Activated T-cell treated with anti-CD3 and anti-CD28 coated beads, Interleukin-2, amount 50 U/mL, for 1 hour (primary cell): ENCODE results near the gene ESF1.
"Not testable (repeated sequence)": the region's sequence is repeated elsewhere in the genome, so short reads cannot be mapped to it uniquely, and the experiment has no call there.

Source experiments
- DNase-seq: peaks from one replicate; pipeline ENCODE4 v3.0.0-alpha.2; 2020

Gene ESF1

DNA sequence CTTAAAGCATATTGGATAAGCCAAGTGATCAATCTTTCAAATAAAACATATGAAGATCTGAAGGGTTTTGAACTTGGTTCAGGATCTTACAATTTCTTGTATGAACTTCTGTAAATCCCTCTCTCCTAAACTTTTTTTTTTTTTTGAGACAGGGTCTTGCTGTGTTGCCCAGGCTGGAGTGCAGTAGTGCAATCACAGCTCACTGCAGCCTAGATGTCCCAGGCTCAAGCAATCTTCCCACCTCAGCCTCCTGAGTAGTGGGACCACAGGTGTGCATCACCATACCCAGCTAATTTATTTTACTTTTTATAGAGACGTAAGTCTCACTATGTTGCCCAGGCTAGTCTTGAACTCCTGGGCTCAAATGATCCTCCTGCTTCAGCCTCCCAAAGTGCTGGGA, 46.5 kb downstream of the ESF1 start:
- DNase-seq: not testable (repeated sequence)

DNA sequence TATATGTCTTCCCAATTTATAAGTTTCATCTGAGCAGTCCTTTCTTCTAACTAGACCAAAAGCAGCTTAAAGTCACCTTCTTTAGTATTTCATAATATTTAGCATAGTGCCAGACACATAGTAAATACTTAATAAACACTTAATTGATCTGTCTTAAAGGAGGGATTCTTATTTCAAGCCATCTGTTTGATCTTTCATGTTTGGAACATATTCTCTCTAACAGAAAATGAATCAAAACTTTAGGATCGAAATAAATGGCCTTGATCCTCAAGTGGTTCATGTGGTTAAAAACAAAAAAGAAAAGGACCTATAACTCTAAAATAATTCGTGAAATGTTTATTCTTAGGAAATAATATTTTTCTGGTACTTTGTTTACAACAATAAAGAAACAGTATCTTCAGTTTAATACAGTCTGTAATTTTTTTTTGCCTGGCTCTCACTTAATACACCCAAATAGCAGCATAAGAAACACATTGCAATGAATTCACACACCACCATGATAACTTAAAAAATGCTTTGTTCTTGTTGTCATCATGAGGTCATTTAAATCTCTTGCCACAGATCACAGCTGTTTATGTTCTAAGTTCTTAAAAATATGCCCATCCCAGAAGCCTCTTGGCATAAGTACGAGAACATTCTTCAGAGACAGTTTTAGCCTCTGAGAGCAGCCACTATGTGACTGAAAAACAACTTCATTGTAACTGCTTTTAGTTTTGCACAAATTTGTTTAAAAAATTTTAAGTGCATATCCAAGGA, 48.1 kb downstream of the ESF1 start:
- no peak for DNase-seq

DNA sequence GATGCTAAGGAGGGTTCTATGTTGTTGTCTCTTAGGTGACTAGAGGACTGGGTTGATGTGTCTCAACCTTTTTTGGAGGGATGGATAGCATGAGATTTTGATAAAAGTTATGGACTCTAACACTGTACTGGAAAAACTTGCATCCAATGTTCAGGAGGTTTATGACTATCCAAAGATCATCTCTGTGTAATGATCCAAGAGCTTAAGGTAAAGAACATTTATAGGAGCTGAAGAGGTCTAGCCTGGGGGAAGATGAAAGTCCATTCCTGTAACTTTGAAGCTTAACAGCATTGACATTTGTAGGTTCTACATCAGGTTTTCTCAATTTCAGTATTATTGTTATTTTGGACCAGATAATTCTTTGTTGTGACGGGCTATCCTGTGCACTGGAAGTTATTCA, 48.9 kb downstream of the ESF1 start:
- no peak for DNase-seq

DNA sequence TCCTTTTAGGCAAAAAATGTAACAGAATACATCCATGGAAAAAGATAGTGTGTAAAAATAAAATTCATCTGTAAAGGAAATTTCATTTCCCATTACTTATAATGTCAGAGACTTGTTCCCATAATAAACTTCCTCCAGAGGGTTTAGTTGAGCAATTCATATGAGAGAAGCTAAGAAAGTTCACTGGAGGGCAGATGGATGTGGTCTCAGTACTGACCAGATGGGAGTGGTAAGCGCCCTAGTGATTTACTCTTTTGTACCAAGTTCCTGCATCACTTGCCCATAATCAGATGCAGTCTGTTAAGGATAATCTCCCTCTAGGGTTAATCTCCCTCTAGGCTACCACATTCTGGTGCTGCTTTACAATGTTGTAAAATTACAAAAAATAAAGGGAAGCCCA, 61.7 kb downstream of the ESF1 start:
- DNase-seq: no peak

DNA sequence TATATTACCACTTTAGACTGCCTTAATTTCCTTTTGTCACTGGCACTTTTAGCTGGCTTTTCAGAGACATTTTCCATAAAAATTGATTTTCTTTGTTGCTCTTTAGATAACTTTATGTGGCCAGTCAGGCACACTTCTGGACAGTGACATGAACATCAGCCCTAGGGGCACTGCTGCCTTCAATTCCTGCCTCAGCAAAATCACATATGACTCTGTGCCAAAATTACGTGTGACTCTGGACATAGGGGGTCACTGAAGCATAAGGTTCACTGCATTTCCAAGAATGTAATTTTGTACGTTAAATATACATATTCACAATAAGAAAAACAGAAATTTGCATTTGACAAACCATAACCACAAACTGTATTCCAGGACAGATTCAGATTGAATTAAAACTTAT, 66.5 kb downstream of the ESF1 start:
- no peak for DNase-seq

DNA sequence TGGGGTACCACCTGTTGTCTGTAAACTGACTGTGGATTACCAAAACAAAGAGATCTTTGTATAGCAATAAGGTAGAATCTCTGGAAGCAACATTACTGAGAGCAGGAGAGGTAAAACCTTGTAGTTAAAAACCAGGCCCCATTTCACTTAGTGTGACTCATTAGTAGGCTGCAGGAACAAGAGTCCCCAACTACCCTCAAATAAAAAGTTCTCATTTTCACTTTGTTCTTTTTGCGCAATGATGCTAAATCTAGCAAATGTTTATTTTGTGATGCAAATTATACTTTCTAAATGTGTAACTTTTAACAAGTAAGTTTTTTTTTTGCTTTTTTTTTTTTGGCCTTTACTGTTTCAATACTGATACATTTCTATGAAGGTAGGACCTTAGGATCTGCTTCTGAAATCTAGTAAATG, 67.1 kb downstream of the ESF1 start:
- DNase-seq: no peak

DNA sequence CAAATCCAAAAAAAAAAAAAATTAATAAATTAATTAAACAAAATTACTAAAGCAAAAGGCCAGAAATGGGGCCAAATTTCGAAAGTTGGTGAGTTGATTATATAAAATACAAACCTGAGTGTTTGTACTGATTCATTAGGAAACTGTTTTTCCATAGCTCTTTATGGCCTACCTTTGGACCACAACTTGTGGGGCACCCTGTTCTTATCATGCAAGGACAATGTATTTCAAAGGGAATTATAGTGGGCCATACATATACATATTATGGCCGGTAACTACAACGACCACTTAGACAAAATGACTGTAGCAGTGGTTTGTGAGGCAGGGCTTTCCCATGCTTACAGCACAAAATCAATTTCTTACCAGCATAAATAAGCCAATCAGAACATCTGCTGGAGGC, 69.5 kb downstream of the ESF1 start:
- DNase-seq: no peak

DNA sequence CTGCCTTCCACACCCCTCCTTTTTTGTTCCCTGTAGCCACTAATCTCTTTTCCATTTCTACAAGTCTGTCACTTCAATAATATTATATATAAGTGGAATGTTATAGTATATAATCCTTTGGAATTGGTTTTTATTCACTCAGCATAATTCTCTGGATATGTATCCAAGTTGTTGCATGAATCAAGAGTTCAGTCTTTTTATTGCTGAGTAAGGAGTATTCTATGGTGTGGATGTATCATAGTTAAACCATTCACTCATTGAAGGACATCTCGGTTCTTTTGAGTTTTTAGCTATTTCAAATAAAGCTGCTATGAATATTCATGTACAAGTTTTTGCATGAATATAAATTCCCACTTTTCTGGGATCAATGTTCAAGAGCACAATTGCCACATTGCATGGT, 76.5 kb downstream of the ESF1 start:
- DNase-seq: no peak

DNA sequence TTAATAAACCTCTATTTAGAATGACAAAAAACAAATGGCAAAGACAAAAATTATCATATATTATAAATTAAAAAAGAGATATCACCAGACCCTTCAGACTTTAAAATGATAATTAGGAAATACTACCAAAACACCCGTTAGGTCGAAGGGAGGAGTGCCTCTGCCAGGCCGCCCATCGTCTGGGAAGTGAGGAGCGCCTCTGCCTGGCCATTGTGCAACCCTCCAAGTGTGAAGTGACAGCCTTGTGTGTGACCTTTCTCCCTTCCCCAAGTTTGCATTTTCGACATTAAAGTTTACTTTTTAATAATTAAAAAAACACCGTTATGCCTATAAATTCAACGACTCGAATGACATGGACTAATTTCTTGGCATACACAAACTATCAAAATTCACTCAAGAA, 81.5 kb downstream of the ESF1 start:
- no peak for DNase-seq

DNA sequence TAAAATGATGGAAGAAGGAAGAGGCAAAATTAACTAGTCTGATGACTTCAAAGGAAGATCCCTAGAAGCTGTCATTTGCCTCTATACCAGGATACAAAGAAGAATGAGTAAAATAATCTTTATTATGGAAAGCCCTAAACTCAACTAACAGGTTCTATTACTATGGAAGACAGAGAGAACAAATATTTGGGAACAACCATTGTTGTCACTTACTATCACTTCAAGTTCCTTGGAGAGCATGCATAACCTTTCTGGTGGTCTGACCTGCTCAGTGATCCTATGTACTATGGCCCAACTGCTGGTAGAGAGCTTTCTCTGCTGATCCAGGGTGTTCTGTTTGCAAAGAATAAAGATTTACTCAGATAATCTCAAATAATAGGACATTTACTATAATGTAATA, 83.2 kb downstream of the ESF1 start:
- no peak for DNase-seq

DNA sequence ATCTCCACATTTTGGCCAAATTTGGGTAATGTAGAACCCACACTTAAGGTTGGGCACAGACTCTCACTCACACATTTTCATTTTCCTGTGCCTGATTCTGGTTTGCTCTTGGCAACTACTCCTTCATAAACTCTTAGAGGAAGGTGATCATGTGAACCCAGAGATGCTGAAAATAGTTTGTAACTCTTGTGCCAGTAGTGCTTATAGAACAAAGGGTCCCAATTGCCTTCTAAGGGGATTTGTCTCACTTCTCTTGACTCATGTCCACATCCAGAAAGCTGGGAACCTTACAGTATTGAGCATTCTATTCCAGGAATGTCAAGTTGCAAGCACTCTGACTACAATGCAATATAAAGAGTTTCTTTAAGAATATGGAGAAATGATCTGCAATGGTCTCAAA, 84.0 kb downstream of the ESF1 start:
- DNase-seq: no peak

DNA sequence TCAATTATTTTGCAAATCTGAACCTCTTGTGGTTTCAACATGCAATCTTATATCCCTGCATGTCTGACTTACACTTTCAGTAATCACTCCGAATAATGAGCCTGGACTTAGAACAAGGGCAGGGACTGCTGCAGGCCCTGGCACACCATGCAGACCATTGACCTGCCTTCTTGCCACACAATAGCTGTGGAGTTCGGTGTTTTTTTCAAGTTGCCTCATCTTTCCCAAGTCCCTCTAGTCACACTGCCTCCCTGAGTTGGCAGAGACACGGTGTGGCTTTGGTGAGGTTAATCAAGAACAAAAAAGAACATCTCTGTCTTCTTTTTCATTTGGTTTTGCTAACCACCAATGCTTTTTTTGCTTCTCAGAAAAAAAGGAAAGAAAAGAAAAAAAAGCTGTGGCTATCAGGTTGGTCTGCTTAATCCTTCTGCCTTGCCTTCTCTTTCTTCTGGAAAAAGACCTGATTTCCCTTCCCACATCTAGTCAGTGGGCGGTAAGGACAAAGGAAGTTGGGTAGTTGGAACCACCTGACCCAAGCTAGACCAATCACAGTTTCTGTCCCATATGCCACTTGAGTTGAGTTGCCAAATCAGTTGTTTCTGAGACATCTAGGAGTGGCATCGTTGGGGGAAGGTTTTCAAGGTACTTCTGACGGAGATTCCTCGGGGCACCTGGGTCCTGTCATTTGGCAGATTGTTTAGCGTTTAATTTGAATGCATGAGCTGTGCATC, 90.1 kb downstream of the ESF1 start:
- no peak for DNase-seq

DNA sequence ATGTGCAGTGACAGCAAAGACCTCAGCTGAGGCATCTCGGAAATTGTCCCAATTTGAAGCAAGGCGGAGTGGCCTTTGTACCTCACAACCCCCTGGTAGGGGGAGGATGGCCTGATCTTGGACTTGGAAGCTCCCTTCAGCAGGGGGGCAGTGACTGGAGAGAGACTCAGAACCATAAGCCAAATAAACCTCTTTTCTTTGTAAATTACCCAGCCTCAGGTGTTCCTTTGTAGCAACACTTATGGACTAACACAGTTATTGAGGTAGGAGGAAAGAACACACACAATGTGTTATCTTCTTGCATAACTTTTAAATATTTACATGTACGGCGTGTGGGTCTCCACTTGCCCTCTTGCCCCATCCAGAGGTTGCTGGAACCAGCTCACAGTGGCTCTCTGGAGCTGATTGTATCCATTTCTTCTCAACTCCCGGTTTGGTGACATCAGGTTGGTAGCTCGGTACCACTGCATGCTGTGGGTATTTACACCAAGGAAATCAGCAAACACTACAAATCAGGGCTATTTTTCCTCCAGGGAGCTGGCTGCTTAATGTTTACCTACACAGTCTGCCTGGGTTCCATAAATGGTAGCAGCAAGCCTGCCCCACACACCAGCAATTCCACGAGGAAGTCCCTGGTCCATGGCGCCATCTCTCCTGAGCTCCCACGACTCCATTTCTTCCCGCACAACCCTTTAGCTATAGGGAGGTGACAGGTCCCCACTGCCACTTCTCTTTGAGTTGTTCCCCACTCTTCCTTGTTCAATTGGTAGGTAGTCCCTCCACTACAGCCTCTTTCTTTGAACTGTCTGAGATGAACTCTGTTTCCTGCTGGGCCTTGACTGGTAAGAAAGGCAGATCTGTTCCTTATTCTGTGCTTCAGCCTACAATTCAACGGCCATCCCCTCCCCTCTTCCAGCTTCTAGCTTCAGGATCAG, 91.7 kb downstream of the ESF1 start:
- DNase-seq: no peak

DNA sequence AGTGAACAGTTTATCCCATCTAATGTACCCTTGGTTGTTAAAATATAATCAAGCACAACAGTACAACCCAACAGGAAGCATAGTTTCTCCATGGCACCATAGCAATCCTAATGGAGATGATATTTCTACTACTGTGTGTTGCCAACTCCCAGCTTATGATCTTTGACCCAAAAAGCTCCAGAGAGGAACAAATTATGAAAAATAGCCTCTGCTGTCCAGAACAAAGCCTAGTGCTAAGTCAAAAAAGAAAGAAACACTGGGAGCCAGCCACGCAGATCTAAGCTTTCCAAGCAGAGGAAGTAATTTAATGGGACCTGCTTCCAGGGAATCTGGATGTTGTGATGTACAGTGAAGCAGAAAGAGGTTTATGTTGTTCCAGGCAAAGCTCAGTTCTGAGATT, 93.8 kb downstream of the ESF1 start:
- DNase-seq: no peak

DNA sequence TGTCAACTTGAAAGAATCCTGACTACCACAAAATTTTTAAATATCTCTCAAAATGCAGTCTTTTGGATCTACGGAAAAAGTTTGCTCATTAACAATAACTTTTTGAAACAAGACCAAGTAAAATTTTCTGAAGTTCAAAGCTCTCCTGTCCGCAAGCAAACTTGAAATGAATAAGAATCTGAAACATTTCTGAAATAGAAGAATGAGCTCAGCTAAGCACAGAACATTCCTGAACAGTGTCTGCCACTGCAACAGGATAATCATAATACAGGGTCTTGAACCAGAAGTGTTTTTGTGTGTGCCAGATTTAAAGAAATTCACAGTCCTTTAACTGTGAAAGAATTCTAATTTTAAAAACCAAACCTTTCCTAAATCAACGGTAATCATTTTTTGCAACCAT, 96.9 kb downstream of the ESF1 start:
- DNase-seq: no peak

DNA sequence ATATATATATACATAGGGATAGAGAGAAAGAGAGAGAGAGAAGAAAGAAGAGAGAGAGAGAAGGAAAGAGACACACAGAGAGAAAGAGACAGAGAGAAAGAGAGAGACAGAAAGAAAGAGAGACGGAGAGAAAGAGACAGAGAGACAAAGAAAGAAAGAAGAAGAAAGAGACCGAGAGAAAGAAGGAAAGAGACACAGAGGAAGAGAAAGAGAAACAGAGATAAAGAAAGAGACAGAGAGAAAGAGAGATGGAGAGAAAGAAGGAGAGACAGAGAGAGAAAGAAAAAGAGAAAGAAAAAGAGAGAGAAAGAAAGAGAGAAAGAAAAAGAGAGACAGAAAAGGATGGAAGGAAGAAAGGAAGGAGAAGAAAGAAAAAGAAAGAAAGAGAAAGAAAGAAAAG, 99.1 kb downstream of the ESF1 start:
- DNase-seq: no peak

DNA sequence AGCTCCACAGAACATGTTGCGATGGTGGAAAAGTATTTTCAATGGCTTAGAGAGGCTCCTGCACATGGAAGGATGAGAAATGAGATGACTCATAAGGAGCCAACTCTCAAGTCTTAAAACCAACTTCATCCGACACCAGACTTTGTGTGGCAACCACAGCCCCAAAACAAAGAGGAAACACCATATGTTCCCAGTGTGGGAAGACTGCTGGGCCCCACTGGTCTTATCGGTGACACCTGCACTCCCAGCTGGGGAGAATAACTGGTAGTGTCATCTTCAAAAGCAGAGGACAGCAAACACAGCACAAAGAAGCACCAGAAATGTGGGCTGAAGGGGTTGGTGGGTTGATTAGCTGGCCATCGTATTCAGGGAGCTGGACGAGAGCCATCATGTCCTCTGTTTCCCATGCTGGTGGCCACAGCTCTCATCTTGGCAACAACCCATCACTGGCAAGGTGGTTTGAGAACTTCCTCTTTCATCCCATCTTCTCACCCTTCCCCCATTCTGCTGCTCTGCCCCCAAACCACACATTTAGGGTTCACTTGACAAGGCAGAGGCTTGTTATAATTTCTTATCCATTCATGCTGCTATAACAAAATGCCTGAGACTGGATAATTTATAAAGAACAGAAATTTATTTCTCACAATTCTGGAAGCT, 100.0 kb downstream of the ESF1 start:
- no peak for DNase-seq

DNA sequence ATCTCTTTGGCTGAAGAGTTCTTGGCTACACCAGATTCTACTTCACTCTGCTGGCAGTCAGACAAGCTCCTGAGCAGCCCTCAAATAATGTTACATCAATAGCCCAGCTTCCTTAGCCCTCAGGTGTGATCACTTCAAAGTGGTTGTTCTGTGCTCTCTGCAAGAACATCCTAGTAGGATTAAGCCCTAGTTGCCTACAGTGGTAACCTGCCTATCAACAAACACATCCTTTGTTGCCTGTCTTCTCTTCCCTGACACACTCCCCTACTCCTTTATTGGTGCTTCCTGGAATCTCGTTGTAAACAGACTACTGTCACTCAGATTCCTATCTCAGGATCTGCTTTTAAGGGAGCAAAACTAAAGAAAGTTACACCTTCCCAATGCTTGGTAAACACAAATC, 100.9 kb downstream of the ESF1 start:
- DNase-seq: no peak

DNA sequence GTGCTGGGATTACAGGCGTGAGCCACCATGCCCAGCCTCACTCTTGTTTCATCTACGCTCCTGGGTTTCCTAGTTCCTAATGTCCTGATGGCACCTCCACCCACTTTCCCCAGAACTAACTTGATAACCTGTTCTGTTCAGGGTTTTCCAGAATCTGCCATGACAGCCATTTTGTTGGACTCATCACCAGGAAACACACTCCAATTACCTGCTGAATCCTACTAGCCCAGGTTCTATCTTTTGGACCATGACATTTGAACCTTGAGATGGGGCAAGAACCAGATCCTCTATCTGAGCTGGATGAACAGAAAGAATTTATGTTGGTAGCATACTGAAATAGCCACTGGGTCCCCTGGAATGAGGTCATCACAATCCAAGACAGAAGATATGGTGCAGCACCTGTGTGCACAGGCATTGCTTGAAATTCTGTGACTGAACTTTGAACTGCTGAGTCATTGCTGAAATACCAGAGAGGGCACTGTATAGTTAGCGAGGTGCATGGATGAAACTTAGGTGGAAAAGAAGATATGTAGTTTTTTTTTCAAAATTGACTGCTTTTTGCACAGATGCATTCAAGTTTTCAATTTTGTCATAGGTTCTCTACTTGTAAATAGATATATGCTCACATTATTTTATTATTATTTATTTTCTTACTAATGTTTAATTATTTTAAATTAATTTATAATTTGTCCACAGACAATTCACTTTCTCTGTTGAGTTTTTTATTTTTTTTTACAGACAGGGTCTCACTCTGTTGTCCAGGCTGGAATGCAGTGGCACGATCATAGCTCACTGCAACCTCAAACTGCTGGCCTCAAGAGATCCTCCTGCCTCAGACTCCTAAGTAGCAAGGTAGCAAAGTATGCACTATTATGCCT, 103.2 kb downstream of the ESF1 start:
- no peak for DNase-seq

DNA sequence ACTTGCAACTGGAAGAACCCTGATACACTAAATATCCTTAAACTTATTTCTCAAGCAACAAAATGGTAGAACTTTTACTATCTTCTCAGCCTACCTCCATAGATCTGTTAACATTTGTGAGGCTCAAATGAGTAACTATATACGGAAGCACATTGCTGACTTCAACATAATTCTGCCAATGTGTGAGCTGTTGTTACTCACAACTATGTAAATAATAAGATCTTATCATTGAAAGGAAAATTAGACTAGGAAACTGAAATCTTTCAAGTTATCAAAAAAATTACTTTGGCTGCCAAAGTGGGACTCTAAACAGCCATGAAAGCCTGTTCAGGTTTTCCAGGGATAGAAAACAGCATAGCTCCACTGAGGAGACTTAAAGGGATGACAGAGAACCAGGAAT, 105.8 kb downstream of the ESF1 start:
- no peak for DNase-seq

DNA sequence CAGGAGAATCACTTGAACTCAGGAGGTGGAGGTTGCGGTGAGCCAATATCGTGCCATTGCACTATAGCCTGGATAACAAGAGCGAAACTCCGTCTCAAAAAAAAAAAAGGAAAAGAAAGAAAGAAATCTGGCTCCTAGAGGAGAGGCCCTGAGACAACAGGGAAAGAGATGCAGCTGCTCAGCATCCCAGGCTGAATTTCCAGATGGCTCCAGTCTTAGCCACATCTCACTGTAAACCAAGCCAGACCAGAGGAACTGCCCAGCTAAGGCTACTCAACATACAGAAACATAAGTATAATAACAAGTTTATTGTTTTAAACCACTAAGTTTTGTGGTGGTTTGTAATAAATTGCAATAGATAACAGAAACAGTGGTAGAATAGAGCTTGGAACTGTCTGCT, 107.5 kb downstream of the ESF1 start:
- no peak for DNase-seq

DNA sequence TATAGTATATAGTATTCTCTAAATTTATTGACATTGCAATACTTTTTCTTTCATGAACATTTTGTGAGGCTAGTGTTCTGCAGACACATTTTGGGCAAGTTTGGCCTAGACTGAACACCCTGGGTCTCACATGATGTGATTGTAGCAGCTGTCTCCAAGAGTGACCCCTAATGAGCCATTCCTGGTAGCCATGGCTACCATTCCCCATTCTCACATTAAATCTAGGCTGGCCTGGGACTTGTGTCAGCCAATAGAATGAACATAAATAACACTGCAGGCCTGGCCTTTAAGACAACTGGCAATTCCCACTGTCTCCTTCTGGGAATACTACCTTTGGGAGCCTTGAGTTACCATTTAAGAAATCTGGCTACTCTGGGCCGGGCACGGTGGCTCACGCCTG, 108.0 kb downstream of the ESF1 start:
- no peak for DNase-seq
